Glutamatergic neuron (in vitro differentiated cells): ENCODE results near the gene SERPINE1. TPM values are rescaled to one million over a fixed set of nuclear protein-coding genes. Genes with fewer than 3 reads are reported as not detected.

Experiments used
- DNase-seq: peaks from one replicate; pipeline ENCODE4 v3.0.0; 2022
- H3K27ac Mint-ChIP-seq: one replicate; pipeline ENCODE4 v1.8.0; 2020; ENCODE audit warnings: mild to moderate bottlenecking, mixed read lengths, inconsistent platforms; ENCODE audit not compliant: unreplicated experiment
- H3K27me3 Mint-ChIP-seq: one replicate; pipeline ENCODE4 v1.8.0; 2020; ENCODE audit warnings: mild to moderate bottlenecking, moderate library complexity, mixed read lengths, inconsistent platforms; ENCODE audit not compliant: unreplicated experiment
- H3K36me3 Mint-ChIP-seq: one replicate; pipeline ENCODE4 v1.8.0; 2020; ENCODE audit warnings: mild to moderate bottlenecking, mixed read lengths, inconsistent platforms; ENCODE audit not compliant: unreplicated experiment
- H3K4me1 Mint-ChIP-seq: one replicate; pipeline ENCODE4 v1.8.0; 2020; ENCODE audit warnings: mild to moderate bottlenecking, low read depth, mixed read lengths, inconsistent platforms; ENCODE audit not compliant: unreplicated experiment
- H3K4me3 Mint-ChIP-seq: one replicate; pipeline ENCODE4 v1.8.0; 2020; ENCODE audit warnings: mild to moderate bottlenecking, mixed read lengths, inconsistent platforms; ENCODE audit not compliant: unreplicated experiment
- H3K9me3 Mint-ChIP-seq: one replicate; pipeline ENCODE4 v1.8.0; 2020; ENCODE audit warnings: mild to moderate bottlenecking, moderate library complexity, mixed read lengths, inconsistent platforms; ENCODE audit not compliant: unreplicated experiment
- total RNA-seq: library from RNA; stranded (reverse); fragmentation: NEBNext Ultra II Directional; extraction: Animal tissue kit (Norgen Biotek cat#: 25700); gene quantifications from one replicate; pipeline ENCODE4 v1.2.1, GENCODE V29; 2021; ENCODE audit not compliant: unreplicated experiment
- TF ChIP-seq, protein P1 (sequence below): fragments of 200-600 bp; sonication (generic); IDR thresholded peaks from one replicate; pipeline ENCODE4 v1.5.0; 2021; ENCODE audit not compliant: partially characterized antibody, unreplicated experiment

Gene SERPINE1
- total RNA-seq, 1 donor from 2014 or later = not detected

- peaks cover 7% of the 10 kb centered on the region for H3K9me3 Mint-ChIP-seq
- H3K36me3 Mint-ChIP-seq = no peaks in the 10 kb centered on the region
- H3K4me3 Mint-ChIP-seq = peak overlapping the region; percentile 68
- H3K27me3 Mint-ChIP-seq = peaks cover 11% of the 10 kb centered on the region
- peaks cover 7% of the 10 kb centered on the region for H3K4me1 Mint-ChIP-seq
- DNase-seq = no peak
- TF ChIP-seq, protein P1, sequence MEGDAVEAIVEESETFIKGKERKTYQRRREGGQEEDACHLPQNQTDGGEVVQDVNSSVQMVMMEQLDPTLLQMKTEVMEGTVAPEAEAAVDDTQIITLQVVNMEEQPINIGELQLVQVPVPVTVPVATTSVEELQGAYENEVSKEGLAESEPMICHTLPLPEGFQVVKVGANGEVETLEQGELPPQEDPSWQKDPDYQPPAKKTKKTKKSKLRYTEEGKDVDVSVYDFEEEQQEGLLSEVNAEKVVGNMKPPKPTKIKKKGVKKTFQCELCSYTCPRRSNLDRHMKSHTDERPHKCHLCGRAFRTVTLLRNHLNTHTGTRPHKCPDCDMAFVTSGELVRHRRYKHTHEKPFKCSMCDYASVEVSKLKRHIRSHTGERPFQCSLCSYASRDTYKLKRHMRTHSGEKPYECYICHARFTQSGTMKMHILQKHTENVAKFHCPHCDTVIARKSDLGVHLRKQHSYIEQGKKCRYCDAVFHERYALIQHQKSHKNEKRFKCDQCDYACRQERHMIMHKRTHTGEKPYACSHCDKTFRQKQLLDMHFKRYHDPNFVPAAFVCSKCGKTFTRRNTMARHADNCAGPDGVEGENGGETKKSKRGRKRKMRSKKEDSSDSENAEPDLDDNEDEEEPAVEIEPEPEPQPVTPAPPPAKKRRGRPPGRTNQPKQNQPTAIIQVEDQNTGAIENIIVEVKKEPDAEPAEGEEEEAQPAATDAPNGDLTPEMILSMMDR = no peak
- H3K27ac Mint-ChIP-seq = no peak overlapping the region
These were observed 27.8 kb downstream of the SERPINE1 start for GRCh38 chr7:101154693-101155102.

DNA sequence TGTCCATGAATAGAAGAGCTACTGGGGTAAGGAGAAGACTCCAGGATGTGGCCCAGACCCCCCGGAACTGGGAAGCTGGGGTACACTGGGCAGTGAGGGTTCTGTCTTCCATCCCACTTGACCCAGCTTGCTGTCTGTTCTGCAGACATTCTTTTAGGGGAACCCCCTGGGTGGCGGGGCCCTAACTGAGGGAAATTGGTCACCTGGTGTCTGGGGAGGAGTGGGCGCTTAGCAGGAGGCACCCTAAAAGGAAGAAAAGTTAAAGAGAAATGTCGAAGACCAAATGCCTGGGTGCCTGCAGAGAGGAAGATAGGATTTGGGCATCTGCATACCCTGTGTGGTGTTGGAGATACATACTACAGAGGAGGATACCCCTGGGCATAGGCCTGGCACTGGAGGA, 28.4 kb downstream of the SERPINE1 start:
- H3K27me3 Mint-ChIP-seq = peaks cover 11% of the 10 kb centered on the region
- peak overlapping the region; percentile 52 for H3K27ac Mint-ChIP-seq
- peaks cover 6% of the 10 kb centered on the region for H3K4me1 Mint-ChIP-seq
- H3K4me3 Mint-ChIP-seq = peak overlapping the region; percentile 68
- H3K36me3 Mint-ChIP-seq = no peaks in the 10 kb centered on the region
- peaks cover 7% of the 10 kb centered on the region for H3K9me3 Mint-ChIP-seq
- TF ChIP-seq, protein P1 = no peak
- DNase-seq = no peak

- TF ChIP-seq, protein P1 = no peak
- H3K36me3 Mint-ChIP-seq = no peaks in the 10 kb centered on the region
- H3K4me3 Mint-ChIP-seq = peak overlapping the region; percentile 28
- DNase-seq = no peak
- peaks cover 6% of the 10 kb centered on the region for H3K4me1 Mint-ChIP-seq
- peaks cover 13% of the 10 kb centered on the region for H3K27me3 Mint-ChIP-seq
- H3K27ac Mint-ChIP-seq = no peak overlapping the region
- peaks cover 7% of the 10 kb centered on the region for H3K9me3 Mint-ChIP-seq
These were observed 29.4 kb downstream of the SERPINE1 start for GRCh38 chr7:101156277-101156676.

- Mint-ChIP-seq H3K36me3 (no peaks in the 10 kb centered on the region), H3K4me1 (peaks cover 6% of the 10 kb centered on the region), H3K27ac (no peak overlapping the region), H3K27me3 (peaks cover 17% of the 10 kb centered on the region), H3K4me3 (no peak overlapping the region), H3K9me3 (peaks cover 9% of the 10 kb centered on the region)
- TF ChIP-seq, protein P1 = no peak
- DNase-seq = no peak
These were observed 30.1 kb downstream of the SERPINE1 start for GRCh38 chr7:101156866-101157589.
